ENCODE results near the gene SUGP2. TPM values are rescaled to one million over a fixed set of nuclear protein-coding genes. Genes with fewer than 3 reads are reported as not detected.

Gene SUGP2
- total and polyA plus RNA-seq, 9 of the 15 experiments (the other 6 are each of a cell fraction or from before 2014, with no cell fraction given) = 13.1 to 101 (median 63.1) TPM

DNA sequence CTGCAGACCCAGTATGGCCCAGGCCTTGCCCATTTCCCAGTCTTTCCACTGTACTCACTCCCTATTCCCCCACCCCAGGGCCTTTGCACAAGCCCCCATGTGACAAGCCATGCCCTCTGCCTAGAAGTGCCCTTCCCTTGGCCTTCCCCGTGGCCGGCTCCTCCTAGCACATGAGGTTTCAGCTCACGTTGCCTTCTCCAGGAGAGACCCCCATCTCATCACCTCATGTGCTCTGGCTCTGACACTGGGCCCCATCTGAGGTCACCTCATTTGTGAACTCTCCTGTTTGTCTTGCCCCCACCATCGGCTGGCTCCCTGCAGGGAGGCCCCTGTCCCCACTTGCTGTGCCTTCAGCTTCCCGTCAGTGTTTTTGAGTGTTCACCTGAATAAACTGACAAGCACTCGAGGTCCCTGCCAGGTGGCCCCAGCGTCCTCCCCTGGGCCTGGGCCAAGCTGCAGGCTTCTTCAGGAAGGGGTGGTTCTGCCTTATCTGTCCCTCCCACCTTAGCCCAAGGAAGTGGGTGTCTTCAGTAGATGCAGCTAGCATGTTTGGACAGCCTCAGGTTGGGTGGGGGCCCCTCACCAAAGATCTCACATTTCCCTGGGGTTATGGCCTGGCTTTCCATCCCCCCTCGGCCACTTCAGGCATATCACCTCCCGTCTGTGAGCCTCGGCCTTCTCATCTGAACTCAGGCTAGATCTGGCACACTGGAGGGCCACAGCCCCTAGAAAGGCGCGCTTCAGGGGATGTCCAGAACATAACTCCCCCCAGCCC lies 26.7 kb upstream of the SUGP2 start (continued):
- no peak for TF ChIP-seq ELF2 (CRISPR knock-in tag; IDR thresholded peaks at IDR 0.05)
- TF ChIP-seq, protein P1, sequence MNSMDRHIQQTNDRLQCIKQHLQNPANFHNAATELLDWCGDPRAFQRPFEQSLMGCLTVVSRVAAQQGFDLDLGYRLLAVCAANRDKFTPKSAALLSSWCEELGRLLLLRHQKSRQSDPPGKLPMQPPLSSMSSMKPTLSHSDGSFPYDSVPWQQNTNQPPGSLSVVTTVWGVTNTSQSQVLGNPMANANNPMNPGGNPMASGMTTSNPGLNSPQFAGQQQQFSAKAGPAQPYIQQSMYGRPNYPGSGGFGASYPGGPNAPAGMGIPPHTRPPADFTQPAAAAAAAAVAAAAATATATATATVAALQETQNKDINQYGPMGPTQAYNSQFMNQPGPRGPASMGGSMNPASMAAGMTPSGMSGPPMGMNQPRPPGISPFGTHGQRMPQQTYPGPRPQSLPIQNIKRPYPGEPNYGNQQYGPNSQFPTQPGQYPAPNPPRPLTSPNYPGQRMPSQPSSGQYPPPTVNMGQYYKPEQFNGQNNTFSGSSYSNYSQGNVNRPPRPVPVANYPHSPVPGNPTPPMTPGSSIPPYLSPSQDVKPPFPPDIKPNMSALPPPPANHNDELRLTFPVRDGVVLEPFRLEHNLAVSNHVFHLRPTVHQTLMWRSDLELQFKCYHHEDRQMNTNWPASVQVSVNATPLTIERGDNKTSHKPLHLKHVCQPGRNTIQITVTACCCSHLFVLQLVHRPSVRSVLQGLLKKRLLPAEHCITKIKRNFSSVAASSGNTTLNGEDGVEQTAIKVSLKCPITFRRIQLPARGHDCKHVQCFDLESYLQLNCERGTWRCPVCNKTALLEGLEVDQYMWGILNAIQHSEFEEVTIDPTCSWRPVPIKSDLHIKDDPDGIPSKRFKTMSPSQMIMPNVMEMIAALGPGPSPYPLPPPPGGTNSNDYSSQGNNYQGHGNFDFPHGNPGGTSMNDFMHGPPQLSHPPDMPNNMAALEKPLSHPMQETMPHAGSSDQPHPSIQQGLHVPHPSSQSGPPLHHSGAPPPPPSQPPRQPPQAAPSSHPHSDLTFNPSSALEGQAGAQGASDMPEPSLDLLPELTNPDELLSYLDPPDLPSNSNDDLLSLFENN (IDR thresholded peaks at IDR 0.05; ENCODE audit: low read depth in 2 of 2, low read length in 2 of 2) = peak in 1 of 2 experiments; percentile 93; a peak in 2 of 4 replicates
- TF ChIP-seq, protein P2, sequence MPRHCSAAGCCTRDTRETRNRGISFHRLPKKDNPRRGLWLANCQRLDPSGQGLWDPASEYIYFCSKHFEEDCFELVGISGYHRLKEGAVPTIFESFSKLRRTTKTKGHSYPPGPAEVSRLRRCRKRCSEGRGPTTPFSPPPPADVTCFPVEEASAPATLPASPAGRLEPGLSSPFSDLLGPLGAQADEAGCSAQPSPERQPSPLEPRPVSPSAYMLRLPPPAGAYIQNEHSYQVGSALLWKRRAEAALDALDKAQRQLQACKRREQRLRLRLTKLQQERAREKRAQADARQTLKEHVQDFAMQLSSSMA (CRISPR knock-in tag; IDR thresholded peaks at IDR 0.05) = no peak
- TF ChIP-seq, protein P3, sequence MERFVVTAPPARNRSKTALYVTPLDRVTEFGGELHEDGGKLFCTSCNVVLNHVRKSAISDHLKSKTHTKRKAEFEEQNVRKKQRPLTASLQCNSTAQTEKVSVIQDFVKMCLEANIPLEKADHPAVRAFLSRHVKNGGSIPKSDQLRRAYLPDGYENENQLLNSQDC (CRISPR knock-in tag; IDR thresholded peaks at IDR 0.05) = 0 out of 2 replicates have a peak, but pooled peaks have one; percentile 51
- TF ChIP-seq OTX1 (CRISPR knock-in tag; IDR thresholded peaks at IDR 0.05) = no peak
- TF ChIP-seq ZNF77 (CRISPR knock-in tag; IDR thresholded peaks at IDR 0.05) = no peak
- peak; percentile 95 for TF ChIP-seq SMARCA4 (IDR thresholded peaks at IDR 0.05)
- TF ChIP-seq, protein P4, sequence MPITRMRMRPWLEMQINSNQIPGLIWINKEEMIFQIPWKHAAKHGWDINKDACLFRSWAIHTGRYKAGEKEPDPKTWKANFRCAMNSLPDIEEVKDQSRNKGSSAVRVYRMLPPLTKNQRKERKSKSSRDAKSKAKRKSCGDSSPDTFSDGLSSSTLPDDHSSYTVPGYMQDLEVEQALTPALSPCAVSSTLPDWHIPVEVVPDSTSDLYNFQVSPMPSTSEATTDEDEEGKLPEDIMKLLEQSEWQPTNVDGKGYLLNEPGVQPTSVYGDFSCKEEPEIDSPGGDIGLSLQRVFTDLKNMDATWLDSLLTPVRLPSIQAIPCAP (CRISPR knock-in tag; IDR thresholded peaks at IDR 0.05; ENCODE audit: borderline replicate concordance) = no peak
- TF ChIP-seq HMG20A (CRISPR knock-in tag; conservative IDR thresholded peaks at IDR 0.05) = no peak
- no peak for TF ChIP-seq HNRNPK (IDR thresholded peaks at IDR 0.05; ENCODE audit: low read depth, low read length, poor library complexity, severe bottlenecking)
- TF ChIP-seq NFYB (IDR thresholded peaks at IDR 0.05; ENCODE audit: extremely low read depth, insufficient read length) = no peak
- 0 out of 2 replicates have a peak, but pooled peaks have one; percentile 34 for TF ChIP-seq ZKSCAN1 (IDR thresholded peaks at IDR 0.05; ENCODE audit: low read depth, low read length)
- TF ChIP-seq, protein P5, sequence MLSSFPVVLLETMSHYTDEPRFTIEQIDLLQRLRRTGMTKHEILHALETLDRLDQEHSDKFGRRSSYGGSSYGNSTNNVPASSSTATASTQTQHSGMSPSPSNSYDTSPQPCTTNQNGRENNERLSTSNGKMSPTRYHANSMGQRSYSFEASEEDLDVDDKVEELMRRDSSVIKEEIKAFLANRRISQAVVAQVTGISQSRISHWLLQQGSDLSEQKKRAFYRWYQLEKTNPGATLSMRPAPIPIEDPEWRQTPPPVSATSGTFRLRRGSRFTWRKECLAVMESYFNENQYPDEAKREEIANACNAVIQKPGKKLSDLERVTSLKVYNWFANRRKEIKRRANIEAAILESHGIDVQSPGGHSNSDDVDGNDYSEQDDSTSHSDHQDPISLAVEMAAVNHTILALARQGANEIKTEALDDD (IDR thresholded peaks at IDR 0.05) = no peak
- peak; percentile 73; the same call in 1 of the 2 replicates for TF ChIP-seq FOXK1 (CRISPR knock-in tag; IDR thresholded peaks at IDR 0.05; ENCODE audit: borderline replicate concordance)
- TF ChIP-seq BACH1 (tag; IDR thresholded peaks at IDR 0.05) = no peak; the same call in 1 of the 2 replicates
- no peak for TF ChIP-seq DNMT1 (IDR thresholded peaks at IDR 0.05)
- TF ChIP-seq NRF1 (conservative IDR thresholded peaks at IDR 0.05 in 1 of 2, IDR thresholded peaks at IDR 0.05 in 1 of 2) = peak in 1 of 2 experiments; percentile 38
- no peak for TF ChIP-seq HNRNPUL1 (IDR thresholded peaks at IDR 0.05; ENCODE audit: low read length)
- TF ChIP-seq, protein P6, sequence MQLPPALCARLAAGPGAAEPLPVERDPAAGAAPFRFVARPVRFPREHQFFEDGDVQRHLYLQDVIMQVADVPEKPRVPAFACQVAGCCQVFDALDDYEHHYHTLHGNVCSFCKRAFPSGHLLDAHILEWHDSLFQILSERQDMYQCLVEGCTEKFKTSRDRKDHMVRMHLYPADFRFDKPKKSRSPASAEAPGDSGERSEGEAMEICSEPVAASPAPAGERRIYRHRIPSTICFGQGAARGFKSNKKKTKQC (CRISPR knock-in tag; IDR thresholded peaks at IDR 0.05) = no peak
- peak; percentile 75 for TF ChIP-seq RBFOX2 (IDR thresholded peaks at IDR 0.05; ENCODE audit: low read depth, low read length)
- TF ChIP-seq NFRKB (IDR thresholded peaks at IDR 0.05; ENCODE audit: low read depth) = 0 out of 2 replicates have a peak, but pooled peaks have one; percentile 5
- no peak; the same call in 1 of the 2 replicates for TF ChIP-seq KLF13 (tag; IDR thresholded peaks at IDR 0.05; ENCODE audit: borderline replicate concordance, low read depth)

Data from K562 (cell line).